PC-3 (cell line): ENCODE results near the gene APBB2. TPM values are rescaled to one million over a fixed set of nuclear protein-coding genes. Genes with fewer than 3 reads are reported as not detected.

Source experiments
- ATAC-seq: fragments of 200-7000 bp; cut with Tn5 transposase; 2 replicates; pipeline ENCODE4 v1.9.1; 2020; ENCODE audit warnings: mild to moderate bottlenecking, moderate library complexity
- BruUV-seq: library from RNA; stranded (reverse); fragments of 400-500 nt; replicated peaks from 2 replicates; lab custom pipeline; 2021; lab: Mats Ljungman, UMichigan
- CTCF ChIA-PET: fragments of 300-600 bp; sonication (Branson Sonifier 250); formaldehyde crosslinking; loops from one replicate; lab custom pipeline; 2022; ENCODE audit warnings: antibody characterized with exemption; lab: Charles Lee
- POLR2A ChIA-PET: fragments of 300-600 bp; sonication (Branson Sonifier 250); formaldehyde crosslinking; loops from one replicate; lab custom pipeline; 2022; ENCODE audit warnings: antibody characterized with exemption; ENCODE audit not compliant: unreplicated experiment; lab: Charles Lee
- DNase-seq: peaks from one replicate; pipeline ENCODE4 v3.0.0-alpha.2; 2015
- H2AFZ ChIP-seq: fragments of 300-600 bp; sonication (generic); 2 replicates; pipeline ENCODE4 v1.6.0; 2016; ENCODE audit warnings: antibody characterized with exemption, low read length
- H3F3A ChIP-seq: fragments of 300-600 bp; sonication (generic); one replicate; pipeline ENCODE4 v1.6.0; 2017; ENCODE audit warnings: antibody characterized with exemption, low read length, control low read depth, mild to moderate bottlenecking; ENCODE audit not compliant: unreplicated experiment
- H3K27ac ChIP-seq: fragments of 300-600 bp; sonication (generic); 2 replicates; pipeline ENCODE4 v1.5.1; 2016; ENCODE audit warnings: mild to moderate bottlenecking, low read length
- H3K27me3 ChIP-seq: fragments of 300-600 bp; sonication (generic); 2 replicates; pipeline ENCODE4 v1.6.1; 2016; ENCODE audit warnings: low read length, mixed read lengths
- H3K36me3 ChIP-seq: fragments of 300-600 bp; sonication (generic); 2 replicates; pipeline ENCODE4 v1.6.1; 2016; ENCODE audit warnings: low read depth, mixed run types, low read length, mixed read lengths
- H3K4me1 ChIP-seq: fragments of 300-600 bp; sonication (generic); 2 replicates; pipeline ENCODE4 v1.5.1; 2016; ENCODE audit warnings: low read length; ENCODE audit not compliant: insufficient read depth
- H3K4me2 ChIP-seq: fragments of 300-600 bp; sonication (generic); 2 replicates; pipeline ENCODE4 v1.6.0; 2016; ENCODE audit warnings: low read length
- H3K4me3 ChIP-seq: fragments of 300-600 bp; sonication (generic); 2 replicates; pipeline ENCODE4 v1.5.1; 2016; ENCODE audit warnings: mild to moderate bottlenecking, low read length, mixed read lengths
- H3K79me2 ChIP-seq: fragments of 300-600 bp; sonication (generic); 2 replicates; pipeline ENCODE4 v1.6.1; 2017; ENCODE audit warnings: low read length, mixed read lengths
- H3K9ac ChIP-seq: fragments of 300-600 bp; sonication (generic); 2 replicates; pipeline ENCODE4 v1.6.0; 2016; ENCODE audit warnings: mild to moderate bottlenecking, low read length
- H3K9me2 ChIP-seq: fragments of 300-600 bp; sonication (generic); replicated peaks from 2 replicates; pipeline ENCODE4 v1.6.1; 2016; ENCODE audit warnings: mixed run types, low read length, mixed read lengths
- H3K9me3 ChIP-seq: fragments of 300-600 bp; sonication (generic); 2 replicates; pipeline ENCODE4 v1.6.1; 2016; ENCODE audit warnings: low read length, mixed read lengths
- H4K20me1 ChIP-seq: fragments of 300-600 bp; sonication (generic); 2 replicates; pipeline ENCODE4 v1.6.1; 2016; ENCODE audit warnings: low read length, mixed read lengths
- EZH2 ChIP-seq: fragments of 300-600 bp; sonication (generic); IDR thresholded peaks from one replicate; pipeline ENCODE4 v1.6.1; 2017; ENCODE audit warnings: antibody characterized with exemption, mild to moderate bottlenecking, low read length; ENCODE audit not compliant: unreplicated experiment
- EZH2phosphoT487 ChIP-seq: fragments of 300-600 bp; sonication (generic); IDR thresholded peaks from 2 replicates; pipeline ENCODE4 v1.6.1; 2018; ENCODE audit warnings: mild to moderate bottlenecking, antibody characterized with exemption, low read length, borderline replicate concordance
- intact Hi-C: fragments of 100-400 bp; cut with micrococcal nuclease; formaldehyde crosslinking; loops from 2 replicates; pipeline ENCODE4 v1.9.0; 2023
- total RNA-seq: library from RNA; depleted of rRNA; stranded (reverse); fragments of >200 nt; gene quantifications from 2 replicates; pipeline ENCODE4 v1.2.3, GENCODE V29; 2014
- TF ChIP-seq, protein P1 (sequence below): fragments of 300-600 bp; sonication (generic); conservative IDR thresholded peaks from 2 replicates; pipeline ENCODE4 v1.5.1; 2017; ENCODE audit warnings: antibody characterized with exemption, low read depth, mild to moderate bottlenecking, low read length

The APBB2 gene
- total RNA-seq, 1 experiment from 2014 or later = 24.7 TPM

DNA sequence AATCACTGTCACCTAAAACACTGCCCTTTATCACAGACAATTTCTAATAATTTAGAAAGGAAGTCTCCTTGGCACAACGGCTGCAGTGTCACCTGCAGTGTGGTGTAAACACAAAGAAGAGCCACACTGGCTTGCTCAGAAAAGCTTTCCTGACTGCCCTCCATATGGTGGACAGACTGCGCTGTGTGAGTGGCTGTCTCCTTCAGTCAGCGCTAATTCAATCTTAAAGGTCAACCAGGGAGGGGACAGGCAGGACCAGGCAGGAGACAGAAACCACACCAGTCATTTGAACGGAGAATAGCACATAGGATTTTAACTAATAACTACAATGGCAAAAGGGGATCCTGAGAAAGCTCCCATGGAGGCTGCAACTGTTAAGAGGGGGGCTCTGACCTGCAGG is 332.5 kb downstream of the APBB2 start:
- H3K79me2 ChIP-seq = no peaks in the 10 kb centered on the region
- no peaks in the 10 kb centered on the region for H3K9me2 ChIP-seq
- H3K9ac ChIP-seq = no peak overlapping the region
- H3K9me3 ChIP-seq = no peaks in the 10 kb centered on the region
- H3K4me1 ChIP-seq = no peaks in the 10 kb centered on the region
- intact Hi-C loops = no loop called here
- no peaks in the 10 kb centered on the region; the same call in 1 of the 2 replicates for H3K36me3 ChIP-seq
- H3K4me2 ChIP-seq = no peak overlapping the region
- H2AFZ ChIP-seq = no peak overlapping the region
- H3K4me3 ChIP-seq = no peak overlapping the region
- H3F3A ChIP-seq = no peaks in the 10 kb centered on the region
- TF ChIP-seq, protein P1, sequence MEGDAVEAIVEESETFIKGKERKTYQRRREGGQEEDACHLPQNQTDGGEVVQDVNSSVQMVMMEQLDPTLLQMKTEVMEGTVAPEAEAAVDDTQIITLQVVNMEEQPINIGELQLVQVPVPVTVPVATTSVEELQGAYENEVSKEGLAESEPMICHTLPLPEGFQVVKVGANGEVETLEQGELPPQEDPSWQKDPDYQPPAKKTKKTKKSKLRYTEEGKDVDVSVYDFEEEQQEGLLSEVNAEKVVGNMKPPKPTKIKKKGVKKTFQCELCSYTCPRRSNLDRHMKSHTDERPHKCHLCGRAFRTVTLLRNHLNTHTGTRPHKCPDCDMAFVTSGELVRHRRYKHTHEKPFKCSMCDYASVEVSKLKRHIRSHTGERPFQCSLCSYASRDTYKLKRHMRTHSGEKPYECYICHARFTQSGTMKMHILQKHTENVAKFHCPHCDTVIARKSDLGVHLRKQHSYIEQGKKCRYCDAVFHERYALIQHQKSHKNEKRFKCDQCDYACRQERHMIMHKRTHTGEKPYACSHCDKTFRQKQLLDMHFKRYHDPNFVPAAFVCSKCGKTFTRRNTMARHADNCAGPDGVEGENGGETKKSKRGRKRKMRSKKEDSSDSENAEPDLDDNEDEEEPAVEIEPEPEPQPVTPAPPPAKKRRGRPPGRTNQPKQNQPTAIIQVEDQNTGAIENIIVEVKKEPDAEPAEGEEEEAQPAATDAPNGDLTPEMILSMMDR = no peak
- no peak for TF ChIP-seq EZH2
- TF ChIP-seq EZH2phosphoT487 = no peak
- BruUV-seq = no TSS peak
- DNase-seq (no peak), ATAC-seq (no peak)
- H3K27ac ChIP-seq = no peak overlapping the region
- POLR2A ChIA-PET = no interaction called here
- H4K20me1 ChIP-seq = no peaks in the 10 kb centered on the region
- H3K27me3 ChIP-seq = no peaks in the 10 kb centered on the region
- CTCF ChIA-PET = no interaction called here

DNA sequence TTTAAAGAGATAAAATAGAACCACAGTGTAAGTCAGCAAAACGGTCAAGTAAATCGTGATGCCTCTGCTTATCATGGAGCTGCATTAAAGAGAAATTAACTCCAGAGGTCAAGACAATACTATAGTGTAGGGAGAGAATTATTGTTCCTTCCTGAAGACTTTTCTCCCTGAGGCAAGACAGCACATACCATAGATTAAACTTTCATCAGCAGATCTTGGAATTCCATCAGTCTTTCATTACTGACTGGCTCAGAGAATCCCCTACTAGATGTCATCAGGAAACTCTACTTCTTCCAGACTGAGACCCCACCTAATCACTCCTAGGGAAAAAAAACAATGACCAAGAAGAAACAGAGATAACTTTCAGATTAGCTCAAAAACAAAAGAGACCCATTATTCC is 333.2 kb downstream of the APBB2 start:
- no peak overlapping the region for H3K4me2 ChIP-seq
- no peak overlapping the region for H2AFZ ChIP-seq
- no peak for TF ChIP-seq EZH2phosphoT487
- TF ChIP-seq, protein P1 = no peak
- TF ChIP-seq EZH2 = no peak
- ChIA-PET POLR2A (no interaction called here), CTCF (interaction anchor here (0.6 kb wide), 1 partner anchor 227 kb away, joined by 4 read pairs; no protein-coding TSS in a partner anchor)
- no TSS peak for BruUV-seq
- no peaks in the 10 kb centered on the region for H3K9me2 ChIP-seq
- DNase-seq = no peak
- ATAC-seq = no peak
- H3K9me3 ChIP-seq = no peaks in the 10 kb centered on the region
- H3K4me1 ChIP-seq = no peaks in the 10 kb centered on the region
- no peaks in the 10 kb centered on the region for H3F3A ChIP-seq
- no peak overlapping the region for H3K27ac ChIP-seq
- no peaks in the 10 kb centered on the region; the same call in 1 of the 2 replicates for H3K36me3 ChIP-seq
- no peaks in the 10 kb centered on the region for H3K79me2 ChIP-seq
- intact Hi-C loops = no loop called here
- no peaks in the 10 kb centered on the region for H4K20me1 ChIP-seq
- H3K9ac ChIP-seq = no peak overlapping the region
- H3K4me3 ChIP-seq = no peak overlapping the region
- H3K27me3 ChIP-seq = no peaks in the 10 kb centered on the region

DNA sequence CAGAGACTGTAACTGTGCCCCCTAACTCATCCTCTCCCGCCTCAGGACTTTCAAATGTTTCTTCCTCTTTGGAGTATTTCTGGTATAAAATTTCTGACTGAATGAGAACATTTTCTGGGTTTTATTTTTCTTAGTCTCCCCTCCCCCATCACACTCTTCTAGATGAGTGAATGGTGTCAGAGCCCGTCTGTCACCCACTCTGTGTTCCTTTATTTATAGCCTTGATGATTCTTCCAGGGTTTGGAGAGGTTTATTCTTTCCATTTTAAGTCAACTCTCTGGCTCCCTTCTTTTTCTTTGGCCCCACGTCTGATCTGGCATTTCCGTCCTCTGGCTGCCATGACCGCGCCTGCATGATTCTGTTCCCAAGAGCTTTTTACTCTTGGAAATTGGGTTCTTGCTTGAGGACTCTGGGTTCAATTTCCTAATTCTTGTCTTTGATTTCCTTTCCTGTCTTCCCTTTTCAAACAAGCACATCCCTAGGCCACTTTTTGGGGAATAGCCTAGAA is 335.7 kb downstream of the APBB2 start:
- Histone ChIP-seq H3K9me3 (no peaks in the 10 kb centered on the region), H4K20me1 (no peaks in the 10 kb centered on the region), H3K4me1 (no peaks in the 10 kb centered on the region), H3K36me3 (no peaks in the 10 kb centered on the region; the same call in 1 of the 2 replicates), H3F3A (no peaks in the 10 kb centered on the region), H3K9me2 (no peaks in the 10 kb centered on the region), H3K79me2 (no peaks in the 10 kb centered on the region), H3K27me3 (no peaks in the 10 kb centered on the region), H3K9ac (no peak overlapping the region), H3K4me3 (no peak overlapping the region), H3K27ac (no peak overlapping the region), H2AFZ (no peak overlapping the region), H3K4me2 (no peak overlapping the region)
- TF ChIP-seq EZH2phosphoT487 (no peak), EZH2 (no peak)
- TF ChIP-seq, protein P1 = no peak
- DNase-seq (no peak), ATAC-seq (no peak)
- ChIA-PET POLR2A (no interaction called here), CTCF (no interaction called here)
- intact Hi-C loops = no loop called here
- TSS peak; percentile 17 for BruUV-seq
